GM03348 (cell line): ENCODE results near the gene ST6GALNAC6.
"Not testable (repeated sequence)": the region's sequence is repeated elsewhere in the genome, so short reads cannot be mapped to it uniquely, and the experiment has no call there.

Source experiments
- DNase-seq: peaks from one replicate; pipeline ENCODE4 v3.0.0; 2012; ENCODE audit warnings: low spot score

The ST6GALNAC6 gene

DNA sequence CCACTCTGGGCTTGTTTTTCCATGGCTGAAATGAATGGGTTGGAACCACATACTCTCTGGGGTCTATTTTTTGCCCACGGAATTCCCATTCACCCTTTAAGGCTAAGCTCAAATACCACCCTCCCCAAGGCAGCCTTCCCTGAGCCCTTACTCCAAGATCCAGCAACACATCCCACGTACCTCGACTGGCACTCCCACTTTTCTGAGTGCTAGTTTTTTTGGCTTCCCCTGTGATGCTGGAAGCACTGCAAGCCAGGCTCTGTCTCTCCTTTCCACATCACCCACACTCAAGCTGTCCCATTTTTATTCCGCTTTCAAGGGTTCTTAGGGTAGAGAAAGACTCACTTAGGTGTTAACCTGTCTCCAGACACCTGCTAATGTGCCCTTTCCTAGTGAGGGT lies 6.0 kb downstream of the ST6GALNAC6 start:
- DNase-seq: no peak

DNA sequence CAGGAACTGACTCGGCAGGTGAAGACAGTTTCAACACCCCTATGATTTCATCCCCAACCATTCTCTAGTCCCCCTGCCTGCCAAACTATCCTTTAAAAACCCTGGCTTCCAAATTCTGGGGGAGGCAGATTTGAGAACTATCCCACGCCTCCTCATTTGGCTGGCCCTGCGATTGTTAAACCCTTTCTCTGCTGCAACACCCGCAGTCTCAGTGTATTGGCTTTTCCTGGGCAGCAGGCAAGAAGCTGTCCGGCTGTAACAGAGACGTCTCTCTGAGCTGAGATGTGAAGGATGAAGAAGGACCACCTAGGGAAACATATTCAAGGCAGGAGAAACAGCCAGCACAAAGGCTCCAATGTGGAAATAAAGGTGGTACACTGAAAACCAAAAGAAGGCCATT lies 6.6 kb downstream of the ST6GALNAC6 start:
- no peak for DNase-seq

DNA sequence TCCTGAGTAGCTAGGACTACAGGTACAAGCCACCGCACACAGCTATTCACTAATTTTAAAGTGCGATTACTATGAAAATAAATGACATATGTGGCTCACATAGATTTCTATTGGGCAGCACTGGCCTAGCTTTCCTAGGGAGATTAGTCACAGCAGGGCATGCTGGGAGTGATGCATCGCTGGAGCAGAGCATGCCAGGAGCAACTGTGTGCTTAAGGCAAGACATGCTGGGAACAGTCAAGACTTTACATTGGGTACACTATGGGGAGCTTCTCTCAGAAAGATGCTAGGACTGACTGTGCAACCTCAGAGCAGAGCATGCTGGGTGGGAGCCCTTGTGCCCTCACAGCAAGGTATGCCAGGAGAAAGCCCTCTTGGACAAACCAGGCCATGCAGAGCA lies 9.3 kb downstream of the ST6GALNAC6 start:
- DNase-seq: no peak

DNA sequence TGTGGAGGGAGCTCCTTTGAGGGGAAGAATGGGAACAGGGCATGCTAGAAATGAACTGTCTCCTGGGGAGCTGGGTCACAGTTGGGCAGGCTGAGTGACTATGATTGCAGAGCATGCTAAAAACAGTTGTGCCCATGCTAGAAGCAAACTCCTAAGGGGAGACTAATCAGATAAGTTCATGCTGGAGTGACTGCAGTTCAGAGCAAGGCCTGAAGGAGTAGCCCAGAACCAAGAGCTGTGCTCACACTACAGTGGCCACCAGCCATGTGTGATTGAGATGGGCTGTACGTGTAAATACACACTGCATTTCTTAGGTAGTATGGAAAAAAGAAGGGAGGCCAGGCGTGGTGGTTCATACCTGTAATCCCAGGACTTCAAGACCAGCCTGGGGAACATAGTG lies 11.6 kb downstream of the ST6GALNAC6 start:
- no peak for DNase-seq

DNA sequence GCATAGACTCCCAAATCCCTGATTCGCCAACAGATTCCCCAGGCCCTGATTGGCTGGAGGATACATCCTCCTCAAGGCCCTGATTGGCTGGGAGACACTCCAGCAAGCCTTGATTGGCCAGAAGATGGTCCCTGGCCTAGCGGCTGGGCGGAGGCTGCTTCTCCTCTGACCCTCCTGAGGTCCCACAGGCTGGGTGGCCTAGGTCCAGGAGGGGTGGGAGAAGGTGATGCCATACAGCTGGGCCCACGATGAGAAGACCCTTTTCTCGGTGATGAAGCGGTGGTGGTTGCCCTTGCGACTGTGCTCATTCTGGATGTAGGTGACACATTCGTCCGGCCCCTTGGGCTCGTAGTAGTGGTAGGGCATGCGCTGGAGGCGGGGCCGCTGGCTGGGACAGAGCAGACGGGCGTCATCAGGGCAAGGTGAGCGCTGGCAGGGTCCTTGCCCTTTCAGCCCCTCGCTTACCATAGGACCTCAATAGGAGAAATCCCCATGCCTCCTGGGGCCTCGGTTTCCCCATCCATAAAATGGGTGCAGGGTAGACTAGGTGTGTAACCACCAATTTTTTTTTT lies 12.9 kb downstream of the ST6GALNAC6 start:
- DNase-seq: peak; percentile 38

DNA sequence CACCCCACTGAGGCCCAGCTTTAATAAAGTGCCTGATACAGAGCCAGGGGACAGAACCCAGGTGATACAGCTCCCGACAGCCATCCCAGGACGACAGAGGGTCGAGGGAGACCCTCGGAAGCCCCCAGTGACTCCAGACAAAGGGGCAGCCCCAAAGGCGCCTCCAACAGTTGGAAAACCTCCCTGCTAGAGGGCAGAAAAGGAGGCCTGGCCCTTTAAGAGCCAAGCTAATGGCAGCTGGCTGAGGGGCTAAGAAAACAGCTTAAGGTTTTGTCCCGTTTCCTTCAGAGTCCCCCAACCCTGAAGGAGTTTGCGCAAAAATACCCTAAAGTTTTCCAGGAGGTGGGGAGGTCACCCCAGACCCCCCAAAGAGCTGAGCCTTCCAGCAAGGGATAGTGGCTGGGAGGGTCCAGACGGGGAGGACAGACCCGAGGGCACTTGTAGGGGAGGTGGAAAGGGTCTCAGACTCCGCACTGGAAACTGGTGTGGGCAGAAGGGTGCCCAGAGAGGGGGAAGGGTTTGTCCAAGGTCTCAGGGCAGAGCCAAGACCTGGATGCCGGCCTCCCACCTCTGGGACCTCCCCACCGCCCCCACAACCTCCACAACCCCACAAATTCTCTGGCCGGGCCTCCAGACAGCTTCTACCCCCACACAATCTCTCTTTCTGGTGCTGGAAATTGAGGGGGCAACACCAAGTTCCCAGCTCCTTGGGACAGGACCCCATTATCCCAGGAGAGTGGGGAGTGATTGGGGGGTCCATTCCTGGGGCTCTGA lies 13.7 kb downstream of the ST6GALNAC6 start:
- DNase-seq: no peak

DNA sequence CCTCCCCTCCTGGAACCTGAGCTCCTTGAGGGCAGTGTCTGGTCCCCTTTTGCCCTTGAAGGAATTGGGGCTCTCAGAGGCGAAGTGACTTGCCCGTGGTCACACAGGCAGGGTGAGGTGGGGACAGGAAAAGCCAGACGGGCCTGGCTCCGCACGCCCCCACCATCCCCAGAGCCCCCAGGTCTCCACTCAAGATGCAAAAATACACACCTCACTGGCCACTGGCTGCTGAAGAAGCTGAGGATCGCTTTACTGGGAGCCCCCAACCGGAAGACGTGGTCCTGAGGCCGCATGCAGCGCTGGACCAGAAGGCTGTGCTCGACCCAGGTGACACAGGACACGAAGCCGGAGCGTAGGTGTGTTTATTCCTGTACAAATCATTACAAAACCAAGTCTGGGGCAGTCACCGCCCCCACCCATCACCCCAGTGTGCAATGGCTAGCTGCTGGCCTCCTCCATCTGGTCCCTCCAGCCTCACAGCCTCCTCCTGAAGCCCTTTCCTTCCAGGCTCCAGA lies 14.4 kb downstream of the ST6GALNAC6 start:
- no peak for DNase-seq

DNA sequence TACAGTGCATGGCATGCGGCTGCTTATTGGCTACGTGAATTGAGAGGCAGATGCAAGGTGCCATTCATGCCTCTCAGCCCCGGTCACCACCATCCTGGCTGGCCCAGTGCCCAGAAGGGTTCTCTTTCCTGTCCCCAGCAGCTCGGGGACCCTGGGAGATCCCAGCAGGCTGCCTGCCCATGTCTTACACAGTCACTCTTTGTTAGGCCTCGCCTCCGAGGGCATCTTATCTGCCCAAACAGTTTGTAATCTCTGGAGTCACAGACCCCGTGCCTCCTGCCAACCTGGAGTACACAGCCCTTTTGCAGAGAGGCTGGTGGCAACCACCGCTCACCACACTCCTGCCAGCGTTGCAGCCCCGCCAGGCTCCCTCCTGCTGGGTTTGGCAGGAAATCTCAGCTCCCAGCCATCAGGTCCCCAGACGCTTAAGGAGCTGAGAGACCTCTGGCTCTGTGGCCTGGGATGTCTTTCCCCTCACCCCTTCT lies 14.9 kb downstream of the ST6GALNAC6 start:
- no peak for DNase-seq

DNA sequence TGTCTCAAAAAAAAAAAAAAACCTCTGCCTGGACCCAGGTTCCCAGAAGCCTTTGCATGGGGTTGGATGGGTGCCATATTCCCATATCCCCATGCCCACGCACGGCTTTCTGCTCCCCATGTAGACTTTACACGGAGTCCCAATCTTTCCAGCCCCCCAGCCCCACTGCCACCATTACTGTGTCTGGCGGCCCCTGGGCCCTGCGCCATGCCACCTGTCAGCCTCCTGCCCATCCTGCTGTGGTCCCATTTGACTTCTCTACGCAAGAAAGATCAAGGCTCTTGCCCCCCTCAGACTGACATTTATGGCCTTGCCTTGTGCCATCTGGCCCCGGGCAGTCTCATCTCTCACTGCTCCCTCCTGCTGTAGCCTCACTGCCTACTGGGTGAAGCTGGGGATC lies 15.4 kb downstream of the ST6GALNAC6 start:
- DNase-seq: no peak

DNA sequence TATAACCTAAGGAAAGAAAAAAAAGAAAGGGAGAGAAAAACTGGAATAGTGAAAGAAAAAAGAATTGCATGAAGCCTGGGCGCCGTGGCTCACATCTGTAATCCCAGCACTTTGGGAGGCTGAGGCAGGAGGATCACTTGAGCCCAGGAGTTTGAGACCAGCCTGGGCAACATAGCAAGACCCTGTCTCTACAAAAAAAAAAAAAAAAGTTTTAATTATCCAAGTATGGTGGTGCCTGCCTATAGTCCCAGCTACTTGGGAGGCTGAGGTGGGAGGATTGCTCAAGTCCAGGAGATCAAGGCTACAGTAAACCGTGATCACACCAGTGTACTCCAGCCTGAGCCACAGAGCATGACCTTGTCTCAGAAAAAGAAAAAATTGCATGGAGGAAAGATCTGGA lies 17.7 kb downstream of the ST6GALNAC6 start:
- not testable (repeated sequence) for DNase-seq

DNA sequence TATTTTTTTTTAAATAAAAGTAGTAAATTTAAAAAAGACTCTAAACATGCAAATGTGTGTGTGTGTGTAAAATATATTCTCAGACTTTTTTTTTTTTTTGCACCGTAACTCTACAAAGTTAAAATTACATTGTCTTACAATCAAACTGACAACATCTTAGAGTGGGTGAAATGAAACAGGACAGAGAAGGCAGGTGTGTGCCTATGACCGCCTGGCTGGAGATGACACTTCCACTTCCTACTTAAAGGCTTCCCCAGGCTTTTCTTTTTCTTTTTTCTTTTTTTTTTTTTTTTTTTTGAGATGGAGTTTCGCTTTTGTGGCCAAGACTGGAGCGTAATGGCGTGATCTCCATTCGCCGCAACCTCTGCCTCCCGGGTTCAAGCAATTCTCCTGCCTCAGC lies 19.3 kb downstream of the ST6GALNAC6 start:
- no peak for DNase-seq

DNA sequence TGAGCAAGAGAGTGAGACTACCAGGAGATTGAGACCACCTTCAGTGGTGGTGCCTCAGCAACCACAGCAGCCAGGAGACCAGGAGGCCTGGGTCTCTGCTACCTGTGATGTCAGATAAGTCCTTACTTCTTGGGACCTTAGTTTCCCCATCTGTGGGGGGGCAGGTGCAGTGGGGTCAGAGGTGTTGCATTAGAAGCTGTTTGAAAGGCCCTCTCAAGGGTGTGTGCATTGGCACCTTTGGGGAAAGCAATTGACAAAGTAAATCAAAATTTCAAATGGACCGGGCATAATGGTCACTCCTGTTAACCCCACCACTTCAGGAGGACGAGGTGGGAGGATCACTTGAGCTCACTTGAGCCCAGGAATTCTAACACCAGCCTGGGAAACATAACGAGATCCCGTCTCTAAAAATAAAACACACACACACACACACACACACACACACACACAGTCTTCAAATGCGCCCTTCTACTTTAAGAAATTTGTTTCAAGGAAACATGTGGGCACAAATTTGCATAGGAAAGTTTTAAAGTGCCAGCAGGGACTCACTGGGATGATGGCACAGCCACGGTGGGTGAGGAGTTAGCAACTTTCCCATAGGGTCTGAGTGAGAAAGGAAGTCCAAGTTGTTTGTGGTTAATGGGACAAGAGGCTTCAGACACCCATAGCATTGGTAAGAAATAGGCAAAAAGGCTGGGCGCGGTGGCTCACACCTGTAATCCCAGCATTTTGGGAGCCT lies 20.6 kb downstream of the ST6GALNAC6 start:
- no peak for DNase-seq

DNA sequence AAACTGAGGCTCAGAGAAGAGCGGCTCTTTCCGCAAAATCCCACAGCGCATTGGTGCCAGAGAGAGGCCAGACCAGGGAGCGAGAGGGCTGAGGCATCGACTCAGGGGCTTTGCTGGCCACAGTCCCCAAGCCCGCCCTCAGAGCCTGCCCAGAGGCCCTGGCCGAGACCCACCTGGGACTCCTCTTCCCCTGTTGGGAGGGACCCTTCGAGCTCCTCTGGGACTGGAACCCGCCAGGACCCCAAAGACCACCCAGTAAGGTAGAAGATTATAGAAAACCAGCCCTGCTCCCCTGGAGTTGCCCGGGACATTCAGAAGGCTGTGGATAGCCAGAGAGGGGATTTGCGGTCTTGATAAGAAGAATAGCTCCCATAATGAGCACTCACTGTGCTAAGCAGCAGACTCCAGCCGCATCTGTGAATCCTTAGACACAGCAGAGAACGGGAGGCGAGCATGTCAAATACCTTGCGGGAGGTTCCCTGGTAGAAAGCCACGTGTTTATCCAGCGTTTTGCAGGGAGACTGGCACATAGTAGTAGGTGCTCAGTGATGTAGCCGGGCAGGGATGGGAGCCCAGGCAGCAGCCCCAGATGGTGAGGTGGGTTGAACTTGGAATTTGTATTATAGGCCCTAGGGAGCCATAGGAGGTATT lies 21.3 kb downstream of the ST6GALNAC6 start:
- no peak for DNase-seq

DNA sequence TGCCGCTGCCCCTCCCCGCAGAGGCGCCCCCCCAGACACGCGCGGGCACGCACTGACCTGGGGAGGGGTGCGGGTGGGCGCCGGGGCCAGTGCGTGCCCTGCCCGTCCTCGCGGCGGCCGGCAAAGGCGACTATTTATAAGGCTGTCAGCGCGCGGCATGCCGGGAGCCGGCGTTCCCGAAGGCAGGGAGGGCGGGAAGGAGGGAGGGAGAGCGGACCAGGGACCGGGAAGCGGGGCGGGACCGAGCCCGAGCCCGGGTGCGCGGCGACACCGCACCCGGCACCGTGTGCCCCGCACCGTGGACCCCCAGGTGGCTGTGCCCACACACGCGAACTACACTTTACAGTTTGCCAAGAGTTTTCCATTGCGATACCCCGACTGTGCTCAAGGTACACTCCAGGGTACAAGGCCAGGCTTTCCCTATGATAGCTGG lies 21.8 kb downstream of the ST6GALNAC6 start, which contains the start of gene AK1:
TSS of gene AK1 (minus strand) at position 110 of the 433 bp plus-strand sequence. CDS start 3,058 bp downstream, outside the sequence.
- DNase-seq: peak; percentile 92

DNA sequence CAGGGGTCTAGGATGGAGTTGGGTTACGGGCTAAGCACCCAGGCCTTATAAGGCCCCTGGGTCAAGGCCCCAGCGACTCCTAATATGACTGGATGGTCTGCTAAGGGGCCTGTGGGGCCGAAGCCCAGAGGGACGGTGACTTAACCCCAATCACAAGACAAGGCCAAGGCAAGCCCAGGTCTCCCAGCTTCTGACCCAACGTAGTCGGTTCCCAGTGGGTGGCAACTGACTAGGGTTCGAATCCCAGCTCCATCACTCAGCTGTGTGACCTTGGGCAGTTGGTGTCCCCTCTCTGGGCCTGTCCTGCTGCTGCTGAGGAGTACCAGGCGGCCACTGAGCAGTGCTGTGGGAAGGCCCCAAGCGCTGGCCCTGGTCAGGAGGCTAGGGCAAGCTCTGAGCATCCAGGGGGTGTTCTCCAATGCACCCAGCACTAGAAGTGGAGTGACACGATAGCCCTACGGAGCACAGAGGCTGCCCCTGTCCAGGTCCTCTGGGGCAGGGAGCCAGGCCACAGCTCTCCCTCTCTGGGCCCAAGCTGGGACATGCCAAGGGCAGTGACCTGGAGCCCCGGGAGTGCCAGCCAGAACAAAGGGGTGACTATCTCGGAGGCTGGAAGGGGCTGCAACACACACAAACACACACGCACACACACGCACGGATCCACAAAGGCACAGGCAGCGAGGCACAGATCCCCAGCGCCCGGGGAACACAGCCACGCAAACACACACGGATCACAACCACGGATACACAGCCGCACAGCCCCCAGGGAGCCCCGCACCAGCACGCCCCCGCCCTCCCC lies 22.4 kb downstream of the ST6GALNAC6 start:
- peak; percentile 40 for DNase-seq

DNA sequence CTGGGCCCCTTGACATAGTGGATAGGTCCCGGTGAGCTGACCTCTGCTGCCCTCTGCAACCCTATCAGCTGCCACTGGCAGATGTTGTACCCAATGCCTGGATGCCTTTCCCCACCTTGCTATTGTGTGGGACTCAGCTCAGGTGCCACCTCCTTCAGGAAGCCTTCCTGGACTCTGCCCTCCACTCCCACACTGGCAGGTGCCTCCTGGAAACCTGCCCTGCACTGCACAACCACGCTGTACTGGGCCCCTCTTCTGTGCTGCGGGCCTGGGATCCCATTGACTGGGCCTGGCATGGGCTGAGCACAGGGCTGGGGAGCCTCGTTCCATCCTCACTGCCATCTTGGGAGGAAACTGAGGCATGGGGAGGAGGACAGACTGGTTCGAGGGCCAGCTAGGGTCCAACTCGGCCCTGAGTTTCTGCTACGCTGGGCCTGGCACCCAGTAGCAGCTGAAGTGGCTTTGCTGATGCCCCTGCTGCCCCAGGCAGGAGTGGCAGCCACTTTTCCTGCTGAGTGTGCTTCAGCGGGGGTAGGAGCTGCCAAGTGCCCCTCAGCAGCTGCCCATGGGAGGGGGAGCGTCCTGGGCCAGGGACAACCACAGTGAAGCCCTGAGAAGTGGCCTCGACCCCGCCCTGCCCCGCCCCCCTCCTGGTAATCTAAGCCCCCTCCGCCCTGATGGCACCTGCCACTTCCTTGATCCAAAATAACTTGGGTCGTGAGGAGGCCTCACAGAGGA lies 23.2 kb downstream of the ST6GALNAC6 start:
- DNase-seq: no peak

DNA sequence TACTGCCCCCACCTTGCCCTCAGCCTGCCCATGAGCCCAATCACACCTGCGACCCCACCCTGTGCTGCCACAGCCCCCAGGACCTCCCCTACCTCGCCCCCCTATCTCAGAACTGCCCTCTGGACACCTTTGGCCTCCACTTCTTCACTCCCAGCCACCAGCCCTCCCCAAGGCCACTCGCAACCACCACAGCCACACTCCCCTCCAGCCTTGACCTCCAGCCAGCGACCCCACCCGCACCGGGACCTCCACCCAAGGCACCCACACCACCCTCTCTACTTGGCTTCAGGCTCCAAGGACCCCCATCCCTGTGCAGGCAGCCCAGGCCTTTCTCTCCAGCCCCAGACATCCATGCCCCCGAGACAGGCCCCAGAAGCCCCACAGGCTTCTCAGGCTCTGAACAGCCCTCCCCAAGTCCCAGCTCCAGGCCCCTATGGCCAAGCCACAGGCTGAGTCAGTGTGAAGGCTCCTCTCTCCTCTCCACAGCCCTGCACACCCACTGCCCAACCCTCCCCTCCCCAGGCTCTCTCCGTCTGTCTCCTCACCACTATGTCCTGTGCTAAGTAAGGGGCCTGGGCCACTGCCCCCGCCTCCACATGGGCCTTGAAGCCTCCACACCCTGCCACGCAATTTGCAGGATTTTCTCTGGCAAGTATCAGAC lies 24.0 kb downstream of the ST6GALNAC6 start:
- peak; percentile 58 for DNase-seq

DNA sequence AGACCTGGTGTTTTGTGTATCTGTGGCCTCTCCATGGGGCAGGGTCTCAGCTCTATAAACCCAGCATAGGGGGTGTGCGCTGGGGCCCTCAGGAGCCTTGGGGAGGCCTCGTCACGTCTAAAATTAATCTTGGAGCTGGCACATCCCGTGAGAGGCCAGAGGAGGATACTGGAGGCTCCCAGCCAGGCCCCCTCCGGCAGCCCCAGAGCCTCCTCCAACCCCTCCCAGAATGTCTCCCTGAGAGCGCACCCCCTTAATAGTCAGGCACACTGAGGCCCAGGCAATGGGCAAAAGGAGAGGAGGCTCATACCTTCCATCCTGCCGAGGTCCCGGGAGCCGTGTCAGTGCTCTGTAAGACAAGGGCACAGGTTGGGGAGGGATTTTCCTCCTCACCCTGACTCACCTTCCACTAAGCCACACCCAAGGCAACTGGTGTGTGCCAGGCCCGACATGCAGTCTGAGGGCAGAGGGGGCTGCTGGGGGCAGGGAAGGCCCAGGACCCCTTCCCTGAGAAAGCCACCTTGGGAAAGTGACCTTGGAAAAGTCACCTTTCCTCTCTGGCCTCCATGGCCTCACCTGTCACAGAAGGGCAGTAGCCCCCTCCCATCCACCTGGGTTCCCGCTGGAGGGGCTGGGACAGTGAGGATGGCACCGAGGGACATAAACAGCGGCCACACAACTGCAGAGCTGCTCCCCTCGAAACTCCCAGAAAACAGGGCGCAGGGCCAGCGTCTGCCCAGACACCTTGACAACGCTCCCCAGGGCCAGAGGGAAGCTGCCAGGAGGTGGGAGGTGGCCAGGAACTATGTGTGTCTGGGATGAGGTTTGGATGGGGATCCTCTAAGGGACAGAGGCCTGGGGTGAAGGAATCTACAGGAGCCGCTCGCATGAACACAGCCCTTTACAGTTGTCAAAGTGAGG lies 24.8 kb downstream of the ST6GALNAC6 start:
- no peak for DNase-seq

DNA sequence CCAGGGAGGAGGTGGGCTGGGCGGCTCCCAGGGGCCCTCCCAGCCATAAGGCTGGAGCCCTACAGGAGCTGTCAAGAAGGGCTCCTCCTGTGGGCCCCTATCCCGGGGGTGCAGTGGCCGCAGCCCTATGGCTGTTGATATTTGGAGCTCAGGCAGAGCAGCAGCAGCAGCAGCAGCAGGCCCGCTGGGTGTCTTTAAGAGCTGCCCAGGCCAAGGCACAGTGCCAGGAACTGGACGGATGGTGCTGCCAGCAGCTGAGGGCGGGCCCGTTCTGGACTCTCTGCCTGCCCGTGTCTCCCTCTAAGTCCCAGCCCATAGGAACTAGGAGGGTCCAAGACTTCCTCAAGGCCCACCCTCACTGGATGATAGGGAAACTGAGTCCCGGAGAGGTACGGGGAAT lies 25.5 kb downstream of the ST6GALNAC6 start:
- DNase-seq: peak; percentile 61
